NOMO-1 treated with dmso at 0.1 percent for 144 hours (cell line): ENCODE results near the gene RAB4B.
"Not testable (repeated sequence)": the region's sequence is repeated elsewhere in the genome, so short reads cannot be mapped to it uniquely, and the experiment has no call there.

Experiments used
- DNase-seq: peaks from one replicate; lab custom pipeline; 2025; ENCODE audit not compliant: unreplicated experiment; lab: John Stamatoyannopoulos, UW

The RAB4B gene

GRCh38 chr19:40776932-40777644, 959 bp upstream of the RAB4B start:
- DNase-seq = peak; percentile 98

- no peak for DNase-seq
Observed at GRCh38 chr19:40777645-40777936, 456 bp upstream of the RAB4B start.

DNA sequence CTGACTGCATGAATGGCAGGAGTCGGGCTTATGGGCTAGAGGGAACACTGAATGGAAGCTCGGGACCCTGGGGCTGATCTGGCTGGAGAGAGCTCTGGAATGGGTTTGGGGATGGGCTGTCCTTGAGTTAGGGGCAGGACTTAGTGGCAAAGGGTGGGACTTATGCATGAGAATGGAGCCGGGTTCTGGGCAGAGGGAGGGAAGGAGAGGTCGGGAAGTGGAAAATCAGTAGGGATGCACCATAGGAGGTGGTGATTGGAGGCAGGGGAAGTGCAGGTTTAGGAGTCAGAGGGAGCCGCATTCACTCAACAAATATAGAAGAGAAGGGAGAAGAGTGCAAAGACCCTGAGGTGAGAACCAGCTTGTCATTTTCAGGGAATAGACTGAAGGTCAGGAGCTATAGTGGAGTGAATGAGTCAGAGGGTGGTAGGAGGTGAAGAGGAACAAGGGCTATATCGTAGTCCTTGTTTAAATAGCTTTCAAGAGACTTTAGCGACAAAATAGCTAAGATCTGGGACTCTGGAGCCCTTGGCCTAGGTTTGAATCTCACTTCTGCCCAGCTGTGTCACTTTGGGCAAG, 748 bp downstream of the RAB4B start:
- no peak for DNase-seq

DNA sequence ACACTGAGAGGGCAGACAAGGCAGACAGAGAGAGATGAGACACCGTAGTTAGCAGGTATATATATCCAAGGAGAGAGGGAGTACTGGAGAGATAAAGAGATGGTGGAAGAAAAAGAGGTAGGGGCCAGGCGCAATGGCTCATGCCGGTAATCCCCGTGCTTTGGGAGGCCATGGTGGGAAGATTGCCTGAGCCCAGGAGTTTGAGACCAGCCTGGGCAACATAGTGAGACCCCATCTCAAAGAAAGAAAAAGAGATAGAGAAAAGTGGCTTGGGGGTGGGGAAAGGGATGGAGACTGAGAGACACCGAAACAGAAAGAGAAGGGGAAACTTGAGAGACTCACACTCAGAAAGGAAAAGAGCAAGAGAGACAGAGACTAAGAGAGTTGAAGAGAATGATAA, 2.5 kb downstream of the RAB4B start:
- no peak for DNase-seq

DNA sequence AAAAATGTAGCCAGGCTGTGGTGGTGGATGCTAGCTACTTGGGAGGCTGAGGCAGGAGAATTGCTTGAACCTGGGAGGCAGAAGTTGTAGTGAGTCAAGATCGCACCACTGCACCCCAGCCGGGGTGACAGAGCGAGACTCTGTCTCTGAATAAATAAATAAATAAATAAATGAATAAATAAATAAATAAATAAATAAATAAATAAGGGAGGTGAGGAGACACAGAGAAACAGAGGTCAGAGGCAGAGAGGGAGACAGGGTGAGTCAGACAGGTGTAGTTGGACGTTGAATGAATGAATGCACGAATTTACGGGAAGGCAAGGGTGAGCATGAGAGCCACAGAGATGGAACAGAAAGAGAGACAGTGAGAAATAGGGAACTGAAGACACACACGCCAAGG, 3.1 kb downstream of the RAB4B start:
- no peak for DNase-seq

DNA sequence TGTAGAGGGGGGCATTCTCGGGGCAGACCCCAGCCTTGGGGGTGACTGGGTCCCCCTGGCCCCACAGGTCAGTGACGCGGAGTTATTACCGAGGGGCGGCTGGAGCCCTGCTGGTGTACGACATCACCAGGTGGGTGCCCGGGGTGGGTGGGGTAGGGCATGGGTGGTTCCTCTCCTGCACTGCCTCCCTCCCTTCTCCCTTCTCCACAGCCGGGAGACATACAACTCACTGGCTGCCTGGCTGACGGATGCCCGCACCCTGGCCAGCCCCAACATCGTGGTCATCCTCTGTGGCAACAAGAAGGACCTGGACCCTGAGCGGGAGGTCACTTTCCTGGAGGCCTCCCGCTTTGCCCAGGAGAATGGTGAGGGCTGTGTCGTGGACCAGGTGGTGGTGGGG, 5.7 kb downstream of the RAB4B start:
- no peak for DNase-seq

DNA sequence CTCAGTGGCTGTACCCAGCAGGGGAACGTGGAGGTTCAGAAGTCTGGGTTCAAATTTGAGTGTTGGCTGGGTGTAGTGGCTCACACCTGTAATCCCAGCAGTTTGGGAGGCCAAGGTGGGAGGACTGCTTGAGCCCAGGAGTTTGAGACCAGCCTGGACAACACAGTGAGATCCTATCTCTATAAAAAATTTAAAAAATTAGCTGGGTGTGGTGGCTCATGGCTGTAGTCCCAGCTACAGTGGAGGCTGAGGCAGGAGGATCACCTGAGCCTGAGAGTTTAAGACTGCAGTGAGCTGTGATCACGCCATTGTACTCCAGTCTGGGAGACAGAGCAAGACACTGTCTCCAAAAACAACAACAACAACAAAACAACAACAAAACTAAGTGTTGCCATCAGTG, 6.1 kb downstream of the RAB4B start:
- DNase-seq = not testable (repeated sequence)

DNA sequence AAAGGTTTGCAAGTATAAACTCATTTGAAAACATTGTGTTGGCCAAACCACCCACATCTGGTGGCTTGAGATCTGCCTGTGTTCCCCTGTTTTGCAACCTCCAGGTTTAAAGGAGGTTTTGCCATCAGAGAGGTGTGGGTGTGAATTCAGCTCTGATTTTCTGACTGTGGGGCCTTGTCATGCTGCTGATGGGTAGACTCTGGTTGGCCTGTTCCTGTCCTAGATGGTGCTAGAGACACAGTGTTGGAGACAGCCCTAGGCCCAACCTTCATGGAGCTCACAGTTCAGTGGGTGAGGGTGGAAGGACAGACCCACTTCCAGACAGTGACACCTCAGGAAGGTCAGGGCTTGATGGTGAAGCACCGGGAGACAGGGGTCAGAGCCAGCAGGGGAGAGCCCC, 7.5 kb downstream of the RAB4B start:
- DNase-seq = no peak

DNA sequence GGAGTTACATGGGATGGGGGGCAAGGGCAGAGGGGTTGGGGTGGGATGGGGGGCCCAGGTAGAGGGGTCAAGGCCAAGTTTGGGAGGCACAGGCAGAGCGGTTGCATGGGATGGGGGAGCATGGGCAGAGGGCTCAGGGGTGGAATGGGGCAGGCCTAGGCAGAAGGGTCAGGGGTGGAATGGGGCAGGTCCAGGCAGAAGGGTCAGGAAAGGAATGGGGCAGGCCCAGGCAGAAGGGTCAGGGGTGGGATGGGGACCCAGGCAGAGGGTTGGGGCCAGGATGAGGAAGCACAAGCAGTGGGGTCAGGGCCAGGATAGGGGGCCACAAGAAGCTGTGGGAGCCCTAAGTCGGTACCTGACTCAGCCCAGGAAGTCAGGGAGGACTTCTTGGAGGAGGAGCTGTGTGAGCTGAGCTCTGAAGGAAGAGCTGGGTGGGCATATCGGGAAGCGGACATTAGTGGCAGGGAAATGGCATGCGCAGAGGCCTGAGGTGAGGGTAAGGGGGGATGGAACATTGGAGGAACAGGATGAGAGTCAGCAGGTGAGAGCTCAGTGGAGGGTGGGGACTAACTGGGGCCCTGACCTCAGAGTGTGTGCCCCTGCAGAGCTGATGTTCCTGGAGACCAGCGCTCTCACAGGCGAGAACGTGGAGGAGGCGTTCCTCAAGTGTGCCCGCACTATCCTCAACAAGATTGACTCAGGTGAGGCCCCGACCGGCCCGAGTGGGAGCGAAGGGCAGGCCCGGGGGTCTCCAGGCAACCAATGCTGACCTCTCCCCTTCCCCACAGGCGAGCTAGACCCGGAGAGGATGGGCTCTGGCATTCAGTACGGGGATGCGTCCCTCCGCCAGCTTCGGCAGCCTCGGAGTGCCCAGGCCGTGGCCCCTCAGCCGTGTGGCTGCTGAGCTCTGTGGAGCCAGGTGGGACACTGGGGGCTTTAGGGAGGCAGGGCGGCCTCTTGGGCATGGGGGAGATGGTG, 8.3 kb downstream of the RAB4B start:
- DNase-seq = no peak

DNA sequence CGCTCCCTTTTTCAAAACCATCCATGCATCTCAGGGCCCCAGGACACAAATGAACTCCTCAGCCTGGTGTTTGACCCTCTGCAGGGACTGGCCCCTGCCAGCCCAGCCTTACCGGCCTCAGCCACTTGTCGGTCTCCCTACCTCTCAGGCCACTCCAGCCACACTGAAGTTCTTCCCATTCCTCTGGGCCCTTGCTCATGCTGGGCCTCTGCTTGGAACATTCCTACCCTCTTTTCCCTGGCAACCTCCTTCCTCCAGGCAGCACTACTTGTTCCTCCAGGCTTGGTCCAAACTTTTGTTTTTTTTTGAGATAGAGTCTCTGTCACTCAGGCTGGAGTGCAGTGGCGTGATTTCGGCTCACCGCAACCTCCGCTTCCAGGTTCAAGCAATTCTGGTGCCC, 13.3 kb downstream of the RAB4B start:
- no peak for DNase-seq

GRCh38 chr19:40791996-40792395, 13.9 kb downstream of the RAB4B start:
- no peak for DNase-seq

DNA sequence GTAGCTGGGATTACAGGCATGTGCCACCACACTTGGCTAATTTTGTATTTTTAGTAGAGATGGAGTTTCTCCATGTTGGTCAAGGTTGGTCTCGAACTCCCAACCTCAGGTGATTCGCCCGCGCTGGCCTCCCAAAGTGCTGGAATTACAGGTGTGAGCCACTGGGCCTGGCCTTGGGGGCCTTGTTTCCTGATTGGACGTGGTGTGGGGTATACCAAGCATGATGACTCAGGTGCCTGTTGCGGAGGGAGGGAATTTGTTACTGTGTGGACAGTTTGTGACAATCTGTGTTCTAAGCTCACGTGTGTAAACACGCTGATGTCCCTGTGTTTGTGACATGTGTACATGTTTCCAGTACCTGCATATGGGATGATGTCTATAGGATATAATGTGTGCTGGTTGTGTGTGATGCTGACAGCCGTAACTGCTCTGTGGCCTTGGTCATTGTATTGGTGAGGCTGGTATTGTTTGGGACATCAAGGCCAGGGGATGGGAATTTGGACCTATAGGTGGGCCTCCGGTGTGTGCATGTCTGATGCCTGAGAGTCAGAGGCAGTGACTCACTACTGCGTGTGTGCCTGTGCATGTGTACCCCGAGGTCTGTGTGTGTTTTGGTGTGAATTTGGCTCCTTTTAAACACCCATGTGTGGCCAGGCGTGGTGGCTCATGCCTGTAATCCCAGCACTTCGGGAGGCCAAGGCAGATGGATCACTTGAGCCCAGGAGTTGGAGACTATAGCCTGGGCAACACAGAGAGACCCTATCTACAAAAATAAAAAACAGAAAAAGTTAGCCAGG, 19.3 kb downstream of the RAB4B start:
- DNase-seq = no peak

- peak; percentile 85 for DNase-seq
Observed at GRCh38 chr19:40797963-40798682, 20.1 kb downstream of the RAB4B start.

GRCh38 chr19:40798683-40799557, 20.9 kb downstream of the RAB4B start, which contains the start of gene EGLN2:
TSS of gene EGLN2 (plus strand) at chr19:40799191. CDS start at chr19:40800573, 1,382 bp downstream.
- peak; percentile 97 for DNase-seq

DNA sequence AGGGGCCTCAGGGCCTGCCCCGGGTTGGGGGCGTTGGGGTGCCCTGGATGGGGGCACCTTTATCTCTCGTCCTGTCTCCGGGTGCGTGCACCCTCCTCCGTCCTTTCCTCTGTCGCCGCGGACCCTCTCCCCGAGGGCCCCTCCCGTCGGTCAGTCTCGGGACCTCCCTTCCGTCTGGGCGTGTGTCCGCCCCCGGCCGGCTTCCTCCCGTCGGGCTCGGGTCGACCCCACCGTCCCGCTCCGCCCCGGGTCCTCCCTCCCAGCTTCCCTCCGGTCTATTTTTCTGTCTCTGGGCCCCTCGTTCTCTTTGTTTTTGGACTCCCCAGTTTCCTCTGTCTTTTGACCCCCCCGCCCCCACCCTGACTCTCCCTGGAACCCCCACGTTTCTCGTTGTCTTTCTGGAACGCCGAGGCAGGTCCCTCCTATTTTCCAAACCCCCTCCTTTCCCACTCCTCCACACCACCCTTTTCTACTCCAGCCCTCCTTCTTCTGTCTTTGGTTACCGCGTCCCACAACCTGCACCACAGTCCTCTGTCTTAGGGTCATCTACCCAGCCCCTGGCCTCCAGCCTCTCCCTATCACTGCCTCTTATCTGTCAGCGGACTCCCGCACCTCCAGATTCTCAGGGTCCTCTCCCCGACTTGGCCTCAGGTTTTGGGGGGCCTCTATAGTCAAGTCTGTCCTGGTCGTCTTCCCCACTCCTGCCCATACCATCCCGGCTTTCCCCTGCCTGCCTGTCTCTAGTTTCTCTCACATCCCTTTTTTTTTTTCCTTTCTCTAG, 21.7 kb downstream of the RAB4B start:
- no peak for DNase-seq

DNA sequence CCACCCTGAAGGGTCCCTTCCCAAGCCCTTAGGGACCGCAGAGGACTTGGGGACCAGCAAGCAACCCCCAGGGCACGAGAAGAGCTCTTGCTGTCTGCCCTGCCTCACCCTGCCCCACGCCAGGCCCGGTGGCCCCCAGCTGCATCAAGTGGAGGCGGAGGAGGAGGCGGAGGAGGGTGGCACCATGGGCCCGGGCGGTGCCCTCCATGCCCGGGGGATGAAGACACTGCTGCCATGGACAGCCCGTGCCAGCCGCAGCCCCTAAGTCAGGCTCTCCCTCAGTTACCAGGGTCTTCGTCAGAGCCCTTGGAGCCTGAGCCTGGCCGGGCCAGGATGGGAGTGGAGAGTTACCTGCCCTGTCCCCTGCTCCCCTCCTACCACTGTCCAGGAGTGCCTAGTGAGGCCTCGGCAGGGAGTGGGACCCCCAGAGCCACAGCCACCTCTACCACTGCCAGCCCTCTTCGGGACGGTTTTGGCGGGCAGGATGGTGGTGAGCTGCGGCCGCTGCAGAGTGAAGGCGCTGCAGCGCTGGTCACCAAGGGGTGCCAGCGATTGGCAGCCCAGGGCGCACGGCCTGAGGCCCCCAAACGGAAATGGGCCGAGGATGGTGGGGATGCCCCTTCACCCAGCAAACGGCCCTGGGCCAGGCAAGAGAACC, 22.4 kb downstream of the RAB4B start:
- DNase-seq = no peak

DNA sequence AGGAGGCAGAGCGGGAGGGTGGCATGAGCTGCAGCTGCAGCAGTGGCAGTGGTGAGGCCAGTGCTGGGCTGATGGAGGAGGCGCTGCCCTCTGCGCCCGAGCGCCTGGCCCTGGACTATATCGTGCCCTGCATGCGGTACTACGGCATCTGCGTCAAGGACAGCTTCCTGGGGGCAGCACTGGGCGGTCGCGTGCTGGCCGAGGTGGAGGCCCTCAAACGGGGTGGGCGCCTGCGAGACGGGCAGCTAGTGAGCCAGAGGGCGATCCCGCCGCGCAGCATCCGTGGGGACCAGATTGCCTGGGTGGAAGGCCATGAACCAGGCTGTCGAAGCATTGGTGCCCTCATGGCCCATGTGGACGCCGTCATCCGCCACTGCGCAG, 22.9 kb downstream of the RAB4B start:
- no peak for DNase-seq
